ENCODE measurements around the gene DACT3.
A peak's percentile ranks its signal among the peaks of the same experiment; 100 is the strongest.

DACT3 gene

DNA sequence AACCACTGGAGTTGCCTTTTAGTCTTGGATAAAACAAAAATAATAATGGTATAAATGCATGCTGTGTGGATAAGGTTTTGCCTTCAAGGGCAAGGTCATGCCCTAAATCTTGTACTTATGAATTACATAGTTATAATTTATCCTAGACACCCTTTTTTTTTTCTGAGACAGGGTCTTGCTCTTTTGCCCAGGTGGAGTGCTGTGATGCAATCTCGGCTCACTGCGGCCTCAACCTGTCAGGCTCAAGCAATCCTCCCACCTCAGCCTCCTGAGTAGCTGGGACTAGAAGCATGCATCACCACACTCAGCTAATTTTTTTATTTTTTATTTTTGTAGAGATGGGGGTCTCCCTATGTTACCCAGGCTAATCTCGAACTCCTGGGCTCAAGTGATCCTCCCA, 7.7 kb upstream of the DACT3 start:
- no peak for DNase-seq (ENCODE audit: low read depth)

DNA sequence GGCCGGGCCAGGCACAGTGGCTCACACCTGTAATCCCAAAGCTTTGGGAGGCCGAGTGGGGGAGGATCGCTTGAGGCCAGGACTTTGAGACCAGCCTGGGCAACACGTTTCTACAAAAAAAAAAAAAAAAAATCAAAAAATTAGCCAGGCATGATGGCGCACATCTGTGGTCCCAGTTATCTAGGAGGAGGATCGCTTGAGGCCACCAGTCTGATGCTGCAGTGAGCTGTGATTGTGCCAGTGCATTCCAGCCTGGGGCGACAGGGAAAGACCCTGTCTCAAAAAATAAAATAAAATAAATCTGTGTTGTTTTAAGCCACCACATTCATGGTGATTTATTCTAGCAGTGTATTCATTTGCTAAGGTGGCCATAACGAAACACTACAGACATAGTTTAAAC, 4.1 kb upstream of the DACT3 start:
- no peak for DNase-seq (ENCODE audit: low read depth)

DNA sequence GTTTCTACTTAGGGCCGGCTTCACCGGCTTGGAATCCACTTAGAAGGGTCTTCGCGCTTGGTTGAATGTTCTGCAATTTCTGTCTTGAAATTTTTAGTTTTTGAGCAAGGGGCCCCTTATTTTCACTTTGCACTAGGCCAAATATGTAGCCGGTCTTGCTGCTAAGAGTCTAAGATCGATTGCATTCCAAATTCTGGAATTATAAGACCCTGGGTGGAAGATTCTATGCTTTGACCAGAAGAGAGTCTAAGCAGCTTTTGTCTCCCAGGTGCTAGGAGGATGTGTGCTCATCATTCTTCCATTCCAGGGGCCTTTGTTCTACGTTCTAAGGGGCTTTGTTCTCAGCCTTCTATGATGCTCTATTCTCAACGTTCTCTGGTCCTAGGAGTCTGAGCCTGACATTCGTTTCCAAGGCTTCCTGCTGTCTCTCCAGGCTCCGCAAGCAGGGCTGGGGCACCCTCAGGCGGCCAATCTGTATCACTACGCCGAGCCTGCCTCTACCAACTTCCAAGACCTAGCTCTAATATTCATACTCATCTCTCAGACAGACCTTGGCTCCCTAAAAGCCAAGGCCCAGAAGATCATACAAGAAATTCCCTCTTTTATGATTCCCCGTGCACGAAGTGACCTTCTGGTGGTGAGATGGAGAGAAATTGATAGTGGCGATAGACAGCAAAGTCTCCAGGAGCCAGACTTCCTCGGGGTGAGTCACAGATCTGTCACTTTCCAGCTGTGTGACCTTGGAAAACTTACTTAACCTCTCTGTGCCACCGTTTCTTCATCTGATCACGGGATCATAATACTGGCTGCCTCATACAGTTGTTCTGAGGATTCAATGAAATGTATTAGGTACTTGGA, 982 bp upstream of the DACT3 start:
- peak; percentile 66 for DNase-seq (ENCODE audit: low read depth)

DNA sequence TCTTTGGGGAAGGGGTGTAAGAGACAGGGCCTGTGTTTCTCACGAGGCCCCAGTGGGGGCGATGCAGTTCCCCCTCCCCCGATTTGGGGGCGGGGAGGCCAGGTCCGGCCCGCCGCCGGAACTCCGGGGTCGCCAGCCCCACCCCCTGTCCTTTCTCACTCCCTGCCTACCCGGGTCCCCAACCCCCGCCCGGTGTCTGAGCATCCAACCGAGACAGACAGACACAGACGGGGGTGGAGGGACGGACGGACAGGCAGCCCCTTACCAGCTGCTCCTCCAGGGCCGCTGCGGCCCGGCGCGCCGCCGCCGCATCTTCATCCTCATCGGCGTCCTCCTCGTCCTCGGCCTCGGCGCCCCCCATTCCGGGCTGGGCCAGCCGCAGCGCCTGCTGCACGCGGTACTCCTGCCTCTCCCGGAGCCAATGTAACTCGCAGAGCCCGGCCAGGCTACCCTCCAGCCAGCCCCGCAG, 397 bp downstream of the DACT3 start:
- DNase-seq (ENCODE audit: low read depth) = no peak

DNA sequence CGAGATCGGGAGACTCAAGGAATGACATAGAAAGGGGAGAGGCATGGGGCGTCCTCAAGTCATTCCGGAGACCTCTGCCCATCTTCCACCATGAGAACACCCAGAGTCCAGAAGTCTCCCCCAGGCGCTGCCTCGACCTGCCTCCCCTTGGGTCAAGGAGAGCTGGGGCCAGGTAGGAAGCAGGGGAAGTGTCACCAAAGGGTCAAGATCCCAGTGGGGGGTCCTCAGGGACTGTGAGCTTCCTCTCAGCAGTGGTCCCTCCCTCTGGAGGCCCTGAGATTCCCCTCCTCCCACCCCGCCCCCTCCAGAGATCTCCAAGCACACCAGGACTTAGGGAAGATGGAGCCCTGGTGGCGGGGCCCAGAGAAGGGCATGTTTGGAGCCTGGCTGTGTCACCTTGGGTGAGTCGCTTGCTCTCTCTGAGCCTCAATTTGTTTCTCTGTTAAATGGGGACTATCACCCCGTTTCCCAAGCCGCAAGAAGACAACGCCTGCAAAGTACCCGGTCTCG, 919 bp downstream of the DACT3 start:
- no peak for DNase-seq (ENCODE audit: low read depth)

DNA sequence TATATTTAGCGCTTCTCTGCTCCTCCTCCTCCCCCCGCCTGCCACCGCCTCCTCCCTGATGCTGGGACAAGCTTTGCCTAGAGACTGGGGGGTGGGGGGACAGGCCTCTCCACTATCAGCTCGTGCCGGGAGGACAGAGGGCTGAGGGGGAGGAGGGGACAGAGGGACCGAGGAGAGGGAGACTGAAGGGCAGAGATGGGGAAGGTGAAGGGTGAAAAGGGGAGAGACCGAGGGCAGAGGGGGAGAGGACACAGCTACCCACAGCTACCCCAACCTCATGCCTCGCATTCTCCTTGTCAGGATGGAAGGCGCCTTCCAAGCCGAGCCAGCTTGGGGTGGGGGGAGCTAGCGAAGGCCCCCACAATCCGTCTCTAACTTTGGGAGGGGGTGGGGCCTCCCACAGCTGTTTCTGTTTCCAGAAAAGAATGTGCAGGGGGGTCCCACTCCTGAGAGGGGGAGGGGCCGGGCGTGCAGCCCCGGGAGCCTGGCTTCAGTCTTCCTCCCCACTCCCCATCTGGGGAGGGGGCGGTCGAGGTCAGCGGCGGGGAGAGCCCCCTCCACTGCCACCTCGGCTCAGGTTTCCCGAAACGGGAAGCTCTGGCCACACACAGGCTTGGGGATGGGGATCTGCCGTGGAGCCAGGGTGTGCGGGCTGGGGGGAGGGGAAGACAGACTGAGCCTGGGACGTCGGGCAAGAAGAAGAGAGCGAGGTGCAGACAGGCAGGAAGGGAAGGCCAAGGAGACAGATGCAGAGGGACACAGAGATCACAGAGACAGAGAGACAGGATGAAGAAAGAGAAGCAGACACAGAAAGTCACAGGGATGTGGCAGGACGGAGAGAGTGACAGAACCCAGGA, 1.6 kb downstream of the DACT3 start:
- no peak for DNase-seq (ENCODE audit: low read depth)

DNA sequence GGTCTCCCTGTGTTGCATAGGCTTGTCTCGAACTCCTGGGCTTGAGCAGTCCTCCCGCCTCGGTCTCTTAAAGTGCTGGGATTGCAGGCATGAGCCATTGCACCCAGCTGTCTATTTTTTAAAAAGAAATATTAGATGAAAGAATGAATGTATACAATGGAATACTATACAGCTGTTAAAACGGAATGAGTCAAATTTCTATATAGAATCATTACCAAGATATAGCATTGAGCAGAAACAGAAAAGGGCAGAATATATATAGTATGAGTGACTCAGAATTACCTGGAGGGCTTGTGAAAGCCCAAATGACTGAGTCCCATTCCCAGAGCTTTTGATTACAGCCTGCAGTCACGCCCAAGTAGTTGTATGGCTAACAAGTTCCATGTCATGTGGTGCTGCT, 4.4 kb downstream of the DACT3 start:
- no peak for DNase-seq (ENCODE audit: low read depth)

DNA sequence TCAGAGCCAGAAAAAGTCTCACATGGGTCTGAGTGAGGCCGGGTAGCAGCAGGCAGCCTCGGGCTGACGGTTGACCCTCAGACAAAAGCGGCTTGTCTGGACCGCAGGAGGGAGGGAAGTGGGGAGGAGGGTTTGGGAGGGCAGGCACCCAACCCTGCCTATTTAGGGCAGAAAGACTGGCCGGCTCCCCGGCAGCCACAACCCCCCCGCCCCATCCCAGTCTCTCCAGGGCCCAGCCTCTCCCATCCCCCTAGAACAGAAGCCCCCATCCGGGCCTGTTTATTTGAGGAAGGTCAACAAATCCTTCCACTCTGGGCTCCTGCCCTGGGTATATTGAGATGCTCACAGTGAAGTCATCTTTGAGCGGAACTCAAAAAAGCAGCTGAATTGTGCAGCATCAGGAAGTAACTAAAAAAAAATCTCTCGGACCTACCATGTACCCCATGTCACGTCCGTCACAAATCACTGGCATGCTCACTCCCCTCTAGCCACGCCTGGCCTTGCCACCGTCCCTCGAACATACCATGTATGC, 6.3 kb downstream of the DACT3 start:
- no peak for DNase-seq (ENCODE audit: low read depth)

DNA sequence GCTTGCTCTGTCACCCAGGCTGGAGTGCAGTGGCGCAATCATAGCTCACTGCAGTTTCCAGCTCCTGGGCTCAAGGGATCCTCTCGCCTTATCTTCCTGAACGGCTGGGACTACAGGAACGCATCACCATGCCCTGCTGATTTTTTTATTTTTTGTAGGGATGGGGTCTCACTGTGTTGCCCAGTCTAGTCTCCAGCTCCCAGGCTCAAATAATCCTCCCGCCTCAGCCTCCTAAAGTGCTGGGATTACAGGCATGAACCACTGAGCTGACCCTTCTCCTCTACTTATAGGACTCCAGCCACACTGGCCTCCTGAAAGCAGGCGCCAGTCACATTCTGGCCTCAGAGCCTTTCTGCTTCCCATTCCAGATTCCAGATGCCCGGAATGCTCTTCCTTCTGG, 10.5 kb downstream of the DACT3 start:
- DNase-seq (ENCODE audit: low read depth) = no peak

DNA sequence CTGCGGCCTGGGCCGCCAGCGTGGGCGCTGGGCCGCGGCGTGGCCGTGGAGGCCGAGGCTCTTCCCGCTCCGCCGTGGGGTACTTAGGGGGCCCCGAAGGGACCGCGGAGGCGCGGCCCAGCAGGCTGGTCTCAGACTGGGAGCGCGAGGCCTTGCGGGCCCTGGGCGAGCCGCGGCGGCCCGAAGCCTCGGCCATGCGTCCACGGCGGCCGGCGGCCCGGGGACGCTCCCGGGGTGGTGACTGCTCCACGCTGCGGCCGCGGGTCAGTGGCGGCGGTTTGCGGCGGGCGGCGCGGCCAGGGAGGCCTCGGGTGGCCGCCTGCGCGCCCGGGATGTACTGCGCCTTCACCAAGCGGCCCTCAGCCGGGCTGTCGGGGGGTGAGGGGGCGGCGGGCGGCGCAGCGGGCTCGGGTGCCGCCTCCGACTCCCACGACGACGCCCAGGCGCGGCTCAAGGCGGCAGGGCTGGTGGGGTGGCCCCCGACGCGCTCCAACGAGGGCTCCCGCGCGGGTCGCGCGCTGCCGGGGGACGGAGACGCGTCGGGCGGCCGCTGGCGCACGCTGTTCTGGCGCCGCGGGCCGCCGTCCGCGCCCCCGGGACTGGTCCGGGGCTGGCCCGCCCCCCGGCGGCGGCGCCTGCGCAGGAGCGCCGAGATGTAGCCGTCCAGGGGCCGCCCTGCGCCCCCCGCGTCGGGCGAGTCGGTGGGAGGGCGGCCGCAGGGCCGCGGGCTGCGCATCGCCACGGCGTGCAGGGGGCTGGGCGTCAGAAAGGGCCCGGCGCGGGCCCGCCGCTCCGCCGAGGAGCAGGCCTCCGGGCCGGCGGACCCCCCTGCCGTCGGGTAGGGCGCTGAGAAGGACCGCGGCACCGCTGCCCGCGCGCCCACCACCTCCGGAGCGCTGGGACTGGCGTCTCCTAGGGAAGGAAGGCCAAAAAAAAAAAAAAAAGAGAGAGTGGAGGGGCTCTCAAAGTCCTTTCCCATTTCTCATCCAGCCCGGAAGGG, 11.7 kb downstream of the DACT3 start:
- no peak for DNase-seq (ENCODE audit: low read depth)

DNA sequence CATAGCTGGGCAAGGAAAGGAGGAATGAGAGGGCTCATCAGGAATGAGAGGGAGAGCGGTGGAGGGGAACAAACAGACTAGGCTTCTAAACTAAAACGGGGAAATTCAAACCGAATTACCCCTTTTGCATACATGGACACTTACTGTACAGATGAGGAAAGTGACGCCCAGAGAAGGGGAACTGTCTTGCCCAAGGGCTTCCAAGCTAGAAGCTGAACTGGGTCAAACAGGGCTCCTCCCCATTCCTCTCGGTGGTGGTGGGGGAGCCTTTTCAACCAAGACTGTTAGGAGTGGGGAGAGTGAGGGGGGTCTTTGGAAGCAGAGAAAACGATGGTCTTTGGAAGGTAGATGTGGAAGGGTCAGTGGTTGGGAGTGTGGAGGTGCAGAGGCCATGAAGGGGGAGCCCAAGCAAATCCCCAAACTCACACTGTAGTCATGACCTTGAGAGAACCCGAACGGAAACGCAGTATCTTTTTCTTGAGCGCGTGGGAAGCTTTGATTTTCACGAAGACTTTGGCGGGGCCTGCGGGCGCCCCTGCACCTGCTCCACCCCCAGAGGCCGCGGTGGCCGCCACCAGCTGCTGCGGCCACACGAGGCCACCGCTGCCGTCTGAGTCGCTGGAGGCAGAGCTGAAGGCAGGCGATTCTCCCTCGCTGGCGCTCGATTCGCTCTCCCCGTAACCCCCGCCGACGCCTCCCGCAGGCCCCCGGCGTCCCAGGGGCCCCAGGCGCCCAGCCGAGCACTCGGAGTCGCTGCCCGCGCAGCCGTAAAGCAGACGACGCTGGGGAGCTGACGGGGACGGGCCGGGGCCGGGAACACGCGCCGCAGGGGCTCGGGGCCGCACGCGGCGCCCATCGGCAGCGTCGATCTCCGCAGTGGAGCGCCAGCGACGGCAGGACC, 12.7 kb downstream of the DACT3 start:
- DNase-seq (ENCODE audit: low read depth) = no peak

DNA sequence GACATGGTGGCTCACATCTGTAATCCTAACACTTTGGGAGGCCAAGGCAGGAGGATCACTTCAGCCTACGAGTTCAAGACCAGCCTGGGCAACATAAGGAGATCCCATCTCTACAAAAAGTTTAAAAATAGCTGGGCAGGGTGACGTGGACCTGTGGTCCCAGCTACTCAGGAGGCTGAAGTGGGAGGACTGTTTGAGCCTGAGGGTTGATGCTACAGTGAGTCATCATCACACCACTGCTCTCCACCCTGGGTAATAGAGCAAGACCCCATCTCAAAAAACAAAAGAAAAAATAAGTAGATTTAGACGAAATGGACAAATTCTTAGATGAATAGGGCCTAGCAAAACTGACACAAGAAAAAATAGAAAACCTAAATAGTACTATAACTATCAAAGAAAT, 14.6 kb downstream of the DACT3 start:
- DNase-seq (ENCODE audit: low read depth) = no peak

DNA sequence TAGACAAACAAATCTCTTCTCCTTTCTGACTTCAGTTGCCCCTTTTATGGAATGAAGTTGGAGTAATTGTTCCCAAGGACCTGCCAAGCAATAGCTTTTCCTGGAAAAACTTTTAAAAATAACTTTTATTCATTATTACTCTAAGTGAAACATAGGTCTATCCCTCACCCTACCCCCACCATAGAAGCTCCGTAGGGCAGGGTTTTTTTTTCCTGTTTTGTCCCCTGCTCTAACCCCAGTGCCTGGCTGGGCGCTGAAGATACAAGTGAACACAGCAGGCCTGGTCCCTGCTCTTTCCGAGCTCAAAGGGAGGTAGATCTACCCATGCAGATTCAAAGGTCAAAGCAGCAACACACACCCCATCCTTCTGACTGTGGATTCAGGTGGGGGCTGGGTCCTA, 16.3 kb downstream of the DACT3 start:
- no peak for DNase-seq (ENCODE audit: low read depth)

DNA sequence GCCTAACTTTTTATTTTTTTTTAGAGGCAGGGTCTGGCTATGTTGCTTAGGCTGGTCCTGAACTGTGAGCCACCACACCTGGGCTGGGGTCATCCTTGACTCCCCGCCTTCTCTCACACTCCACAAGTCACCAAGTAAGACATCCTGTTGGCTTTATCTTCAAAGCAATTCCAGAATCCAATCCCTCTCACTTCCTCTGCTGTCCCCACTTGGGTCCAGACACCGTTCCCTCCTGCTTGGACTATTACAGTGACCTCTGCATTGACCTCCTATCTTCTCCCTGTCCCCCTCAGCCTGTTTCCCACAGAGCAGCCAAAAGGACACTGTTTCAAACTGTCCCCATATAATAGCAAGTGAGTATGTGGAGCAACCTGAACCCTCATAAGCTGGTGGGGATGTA, 20.3 kb downstream of the DACT3 start:
- DNase-seq (ENCODE audit: low read depth) = no peak

DNA sequence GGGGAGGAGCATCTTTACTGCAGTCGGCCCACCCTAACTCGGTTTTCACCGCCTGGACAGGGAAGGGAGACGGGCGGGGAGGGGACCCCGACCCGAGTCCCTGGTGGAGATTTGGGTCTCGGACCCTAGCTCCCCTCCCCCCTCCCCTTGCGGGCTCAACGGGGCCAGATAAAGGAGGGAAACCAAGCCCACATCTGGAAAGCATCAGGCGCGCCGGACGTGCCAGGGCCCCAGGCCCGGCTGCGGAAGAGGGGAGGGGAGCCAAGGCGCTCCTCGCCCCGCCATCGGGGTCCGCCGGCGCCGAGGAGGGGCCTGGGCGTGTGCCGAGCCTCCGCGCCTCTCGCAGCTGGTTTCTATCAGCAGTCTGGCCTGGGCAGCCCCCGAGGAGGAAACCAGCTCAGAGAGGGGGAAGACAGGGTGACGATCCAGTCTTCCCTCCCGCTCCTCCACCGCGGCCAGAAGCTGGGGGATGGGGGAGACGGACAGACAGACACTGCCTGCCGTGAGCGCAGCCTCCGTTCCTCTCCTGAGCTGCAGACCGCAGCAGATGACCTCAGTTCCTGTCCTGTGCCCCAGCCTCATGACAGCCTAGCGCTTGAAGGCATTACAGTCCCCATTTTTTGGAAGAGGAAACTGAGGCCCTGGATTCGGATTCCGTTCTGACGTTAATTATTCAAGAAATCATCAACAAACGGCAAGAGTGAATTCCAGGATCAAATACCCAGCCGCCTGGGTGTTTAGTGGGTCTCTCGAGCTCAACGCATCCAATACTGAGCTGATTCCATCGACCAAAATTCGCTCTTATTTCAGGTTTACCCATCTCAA, 21.4 kb downstream of the DACT3 start:
- no peak for DNase-seq (ENCODE audit: low read depth)

DNA sequence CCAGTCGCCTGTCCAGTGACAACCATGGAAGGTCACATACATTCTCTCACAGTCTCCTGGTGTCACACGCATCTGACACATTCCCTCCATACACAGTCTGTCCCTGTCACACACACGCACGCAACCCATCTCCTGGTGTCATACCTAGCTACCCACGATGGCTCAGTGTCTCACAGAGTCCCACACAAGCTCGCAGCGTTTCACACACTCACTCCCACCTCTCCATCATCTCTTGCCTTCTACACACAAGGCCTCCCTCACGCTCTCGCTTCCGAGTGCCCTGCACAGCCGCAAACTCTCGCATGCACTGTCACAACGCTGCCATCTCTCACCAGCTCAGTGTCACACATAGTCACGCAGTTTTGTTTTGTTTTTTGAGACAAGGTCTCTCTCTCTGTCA, 23.8 kb downstream of the DACT3 start:
- DNase-seq (ENCODE audit: low read depth) = no peak

DNA sequence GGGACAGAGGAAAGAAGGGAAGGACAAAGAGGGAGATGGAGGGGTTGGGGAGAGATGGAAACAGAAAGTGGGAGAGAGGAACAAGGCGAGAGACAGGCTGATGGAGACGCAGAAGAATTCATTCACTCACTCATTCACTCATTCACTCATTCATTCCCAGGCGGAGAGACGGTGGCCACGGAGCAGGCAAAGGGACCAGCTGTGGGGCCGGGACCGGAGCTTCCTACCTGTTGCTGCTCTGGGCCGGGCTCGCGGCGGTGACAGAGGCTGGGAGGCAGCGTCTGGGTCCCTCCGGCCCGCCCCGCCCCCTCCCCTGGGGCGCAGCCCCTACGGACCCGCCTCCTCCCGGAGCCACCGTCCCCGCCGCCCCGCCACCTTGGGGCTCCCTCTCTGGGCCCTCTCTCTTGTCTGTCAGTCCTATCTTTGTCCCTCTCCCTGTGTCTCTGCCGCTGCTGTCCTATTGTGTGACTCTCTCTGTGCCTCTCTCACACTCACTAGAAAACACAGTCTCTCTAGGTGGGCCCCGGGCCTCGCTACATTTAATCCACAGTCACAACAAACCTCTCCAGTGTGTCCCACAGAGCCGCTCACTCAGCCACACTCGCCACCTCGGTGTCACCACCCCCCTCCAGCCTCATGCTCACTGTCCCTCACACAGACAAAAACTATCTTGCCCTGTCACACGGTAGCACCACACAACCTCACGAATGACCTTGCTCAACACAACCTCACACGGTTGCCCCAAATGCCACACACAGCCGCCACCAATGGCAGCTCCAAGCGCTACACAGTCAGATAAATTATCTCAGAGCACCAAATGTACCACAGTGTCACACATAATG, 24.8 kb downstream of the DACT3 start, which contains the start of gene GNG8:
TSS of gene GNG8 (minus strand) at position 283 of the 842 bp plus-strand sequence. CDS start 1,520 bp downstream, outside the sequence.
- DNase-seq (ENCODE audit: low read depth) = no peak

DNA sequence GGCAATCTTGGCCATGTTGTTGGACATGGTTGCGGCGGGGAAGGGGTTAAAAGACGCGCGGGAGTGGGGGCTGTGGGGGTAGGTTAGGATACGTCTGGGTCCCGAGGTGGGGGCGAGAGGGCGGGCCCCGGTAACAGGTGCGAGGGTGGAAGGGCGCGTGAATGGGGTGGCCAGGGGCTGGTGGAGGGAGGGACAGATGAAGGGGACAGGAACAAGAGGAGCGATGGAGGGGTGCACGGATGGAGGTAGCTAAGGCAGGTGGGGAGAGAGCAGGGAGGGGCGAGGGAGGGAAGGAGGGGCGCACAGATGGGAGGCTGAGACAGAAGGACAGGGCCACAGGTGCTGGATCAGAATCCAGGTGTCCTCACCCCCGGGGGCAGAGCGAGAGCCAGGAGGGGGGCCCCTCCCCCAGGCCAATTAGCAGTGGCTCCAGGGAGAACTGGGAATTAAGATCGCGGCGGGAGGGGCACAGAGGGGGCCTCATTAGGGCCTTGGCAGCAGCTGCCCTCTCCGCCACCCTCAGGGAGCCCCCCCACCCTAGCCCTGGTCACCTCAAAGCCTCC, 26.2 kb downstream of the DACT3 start:
- no peak for DNase-seq (ENCODE audit: low read depth)

Data from activated T-cell treated with anti-CD3 and anti-CD28 coated beads for 24 hours (primary cell).